Fibroblast of mammary gland (primary cell): ENCODE measurements around the gene WBP4.
A peak's percentile ranks its signal among the peaks of the same experiment; 100 is the strongest.

ENCODE experiments used
- DNase-seq: peaks from one replicate; pipeline ENCODE4 v3.0.0-alpha.2; 2010; ENCODE audit warnings: low read depth
- H3K4me3 ChIP-seq: 2 replicates; pipeline ENCODE4 v1.5.1; 2011; ENCODE audit warnings: low read depth, mild to moderate bottlenecking, low read length, moderate library complexity; ENCODE audit not compliant: control insufficient read depth
- CTCF ChIP-seq: conservative IDR thresholded peaks from 2 replicates; pipeline ENCODE4 v1.5.1; 2011; ENCODE audit warnings: low read depth, low read length, inconsistent platforms; ENCODE audit not compliant: control insufficient read depth, insufficient read depth

The WBP4 gene

DNA sequence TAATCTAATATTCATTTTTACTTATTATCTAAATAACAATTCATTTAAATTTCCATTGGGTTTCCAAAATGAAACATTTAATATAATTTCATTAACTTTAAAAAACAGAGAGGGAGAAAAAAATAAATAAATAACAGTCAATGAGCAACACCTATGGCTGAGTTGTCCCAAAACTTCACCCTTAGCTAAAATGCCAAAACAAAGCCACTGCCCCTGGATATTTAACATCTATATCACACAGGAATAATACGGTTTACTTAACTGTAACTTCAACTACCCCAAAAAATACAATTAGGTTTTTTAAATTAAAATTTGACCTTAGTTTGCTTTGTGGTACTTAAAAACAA lies 42.7 kb upstream of the WBP4 start:
- peak overlapping the region; percentile 49 for H3K4me3 ChIP-seq
- no peak for DNase-seq
- no peak for TF ChIP-seq CTCF

DNA sequence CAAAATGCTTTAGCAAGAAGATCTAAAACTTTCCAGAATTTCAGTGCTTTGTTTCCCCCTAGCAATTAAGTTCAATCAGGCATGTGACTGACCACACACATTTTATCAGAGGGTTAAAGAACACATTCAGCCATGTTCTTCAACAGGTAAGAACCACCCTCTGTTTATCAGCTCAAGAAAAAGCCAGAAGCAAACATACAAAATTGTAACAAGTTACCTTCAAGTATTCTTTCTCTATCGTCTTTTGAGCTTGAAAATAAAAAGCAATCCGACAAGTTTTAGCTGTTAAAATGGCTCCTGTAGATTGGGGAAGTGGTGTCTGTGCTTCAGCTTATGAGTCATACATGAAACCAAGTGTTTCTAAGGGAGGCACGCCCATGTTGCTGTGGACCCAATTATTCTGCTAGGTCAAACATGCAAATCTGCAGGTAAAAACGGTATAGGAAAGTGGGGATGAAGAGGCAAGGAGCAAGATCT lies 42.3 kb upstream of the WBP4 start, which contains the start of gene ELF1:
Gene ELF1, minus strand, starts transcription at position 306 of the 477 bp plus-strand sequence. CDS start 37,262 bp downstream, outside the sequence.
- H3K4me3 ChIP-seq, result peak within 1 kb of the TSS; percentile 49
- DNase-seq, result peak; percentile 82
- TF ChIP-seq CTCF, result no peak

- DNase-seq, result no peak
Measured at GRCh38 chr13:41019578-41020347, 41.5 kb upstream of the WBP4 start.

GRCh38 chr13:41025518-41025917 lies 35.8 kb upstream of the WBP4 start:
- no peak for TF ChIP-seq CTCF
- DNase-seq, result no peak
- H3K4me3 ChIP-seq, result no peak overlapping the region

More at GRCh38 chr13:41019578-41020347, 41.5 kb upstream of the WBP4 start:
- no peak for TF ChIP-seq CTCF
- no peak overlapping the region for H3K4me3 ChIP-seq

- no peak for DNase-seq
- no peak overlapping the region for H3K4me3 ChIP-seq
- TF ChIP-seq CTCF, result no peak
Measured at GRCh38 chr13:41026788-41027187, 34.5 kb upstream of the WBP4 start.

- TF ChIP-seq CTCF, result no peak
- DNase-seq, result peak; percentile 38
- no peak overlapping the region for H3K4me3 ChIP-seq
Measured at GRCh38 chr13:41028051-41028450, 33.3 kb upstream of the WBP4 start.
